ENCODE measurements around the gene ACSL1.
"Not testable (repeated sequence)": the region's sequence is repeated elsewhere in the genome, so short reads cannot be mapped to it uniquely, and the experiment has no call there.

Gene ACSL1

DNA sequence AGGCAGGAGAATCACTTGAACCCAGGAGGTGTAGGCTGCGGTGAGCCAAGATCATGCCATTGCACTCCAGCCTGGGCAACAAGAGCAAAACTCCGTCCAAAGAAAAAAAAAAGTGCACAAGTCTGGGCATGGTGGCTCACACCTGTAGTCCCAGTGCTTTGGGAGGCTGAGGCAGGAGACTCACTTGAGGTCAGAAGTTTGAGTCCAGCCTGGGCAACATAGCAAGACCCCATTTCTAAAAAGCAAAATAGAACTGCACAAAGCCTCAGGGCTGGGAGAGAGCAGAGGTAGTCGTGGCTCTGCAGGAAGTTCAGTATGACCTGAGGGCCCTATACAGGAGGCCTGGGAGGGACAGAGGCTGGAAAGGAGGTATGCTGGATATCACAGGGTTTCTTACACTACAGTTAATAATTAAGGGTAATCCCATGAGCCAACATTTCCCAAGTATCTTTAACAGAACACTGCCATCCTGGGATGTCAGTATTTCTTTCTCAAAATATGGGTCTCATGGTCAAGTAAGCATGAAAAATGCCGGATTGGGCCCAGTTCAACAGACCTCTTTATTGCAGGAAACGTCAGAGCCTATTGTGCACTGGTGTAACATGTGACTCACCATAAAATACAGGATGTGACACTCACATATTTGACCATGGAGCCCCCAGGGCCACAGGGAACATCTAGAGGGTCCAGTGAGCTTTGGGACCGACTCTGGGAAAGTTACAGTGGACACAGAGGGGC lies 37.8 kb downstream of the ACSL1 start:
- no peak for DNase-seq

DNA sequence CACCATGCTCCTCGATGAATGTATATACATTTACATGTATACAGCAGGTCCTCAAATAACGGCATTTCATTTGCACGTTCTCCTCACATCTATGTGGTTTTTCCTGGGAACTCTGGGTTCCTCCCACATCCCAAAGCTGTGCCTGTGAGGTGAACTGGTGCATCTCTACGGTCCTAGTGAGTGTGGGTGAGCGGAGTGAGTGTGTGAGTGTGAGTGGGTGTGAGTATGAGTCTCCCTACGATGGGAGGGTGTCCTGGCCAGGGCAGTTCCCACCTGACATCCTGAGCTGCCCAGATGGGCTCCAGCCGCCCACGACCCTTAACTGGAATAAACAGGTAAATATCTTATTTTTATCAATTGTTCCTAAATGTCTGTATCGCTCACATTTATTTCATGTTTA lies 40.0 kb downstream of the ACSL1 start:
- no peak for DNase-seq

DNA sequence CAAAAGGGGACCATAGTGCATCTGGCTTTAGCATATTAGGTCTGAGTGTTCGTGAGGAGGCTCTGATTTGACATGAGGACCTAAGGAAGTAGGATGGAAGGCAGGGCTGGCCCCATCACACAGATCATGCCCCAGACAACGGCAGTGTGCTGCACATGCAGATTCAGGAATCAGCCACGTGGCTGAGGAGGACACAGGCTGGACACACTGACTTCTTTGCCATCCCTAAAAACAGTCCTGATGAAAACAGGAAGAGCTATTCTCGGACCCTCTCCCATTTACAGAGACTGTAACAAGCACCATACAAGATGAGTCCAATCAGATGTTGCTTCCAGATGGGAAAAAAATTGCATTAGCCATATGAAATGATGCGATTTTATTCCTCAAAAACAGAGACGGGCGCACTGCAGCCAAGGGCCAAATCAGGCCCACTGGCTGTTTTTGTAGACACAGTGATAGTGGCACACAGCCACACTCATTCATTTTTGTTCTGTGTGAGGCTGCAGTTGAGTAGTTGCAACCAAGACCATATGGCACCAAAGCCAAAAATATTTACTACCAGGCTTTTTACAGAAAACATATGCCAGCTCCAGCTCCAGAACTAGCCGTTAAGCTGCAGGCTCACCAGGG lies 41.0 kb downstream of the ACSL1 start:
- no peak for DNase-seq

GRCh38 chr4:184782731-184783373 lies 42.9 kb downstream of the ACSL1 start:
- peak in 1 of 2 experiments; percentile 26 for DNase-seq

- not testable (repeated sequence) for DNase-seq
Measured at GRCh38 chr4:184779160-184779559, 46.6 kb downstream of the ACSL1 start.

DNA sequence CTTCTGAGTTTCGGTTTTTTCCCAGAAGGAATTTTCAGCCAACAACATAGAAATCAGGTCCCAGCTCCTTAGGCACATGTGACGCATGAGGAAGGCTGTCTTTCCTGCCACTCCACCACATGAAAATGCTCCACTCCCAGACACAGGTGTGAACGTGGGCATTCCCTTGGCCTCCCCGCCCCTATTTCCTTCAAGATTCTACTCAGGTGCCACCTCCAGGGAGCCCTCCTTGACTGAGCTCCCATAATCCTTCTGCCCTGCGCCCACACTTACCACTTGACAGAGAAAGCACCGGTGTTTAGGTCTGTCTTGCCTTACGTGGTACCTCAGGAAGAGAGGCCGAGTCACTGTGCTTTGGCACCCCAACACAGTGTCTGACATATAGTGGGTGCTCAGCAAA lies 47.4 kb downstream of the ACSL1 start:
- DNase-seq = no peak

DNA sequence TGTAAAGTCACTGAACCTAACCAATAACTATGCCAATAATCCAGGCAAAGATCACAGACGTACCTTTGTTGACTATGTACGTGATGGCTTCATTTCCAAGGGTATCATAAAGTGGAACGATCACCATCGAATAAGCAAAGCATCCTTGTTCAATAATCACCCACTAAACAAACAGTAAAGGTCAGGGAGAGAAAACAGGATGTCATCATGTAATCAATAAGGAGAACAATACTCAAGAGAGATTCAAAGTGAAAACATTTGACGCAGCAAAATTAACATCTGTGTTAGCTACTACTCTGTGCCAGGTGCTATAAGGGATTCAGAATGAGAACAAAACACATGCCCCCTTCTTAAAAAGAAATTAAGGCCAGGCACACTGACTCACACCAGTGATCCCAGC lies 48.9 kb downstream of the ACSL1 start:
- peak in 1 of 2 experiments; percentile 0 for DNase-seq

GRCh38 chr4:184775854-184776555 lies 49.8 kb downstream of the ACSL1 start:
- DNase-seq = no peak

GRCh38 chr4:184774152-184774551 lies 51.6 kb downstream of the ACSL1 start:
- no peak for DNase-seq

DNA sequence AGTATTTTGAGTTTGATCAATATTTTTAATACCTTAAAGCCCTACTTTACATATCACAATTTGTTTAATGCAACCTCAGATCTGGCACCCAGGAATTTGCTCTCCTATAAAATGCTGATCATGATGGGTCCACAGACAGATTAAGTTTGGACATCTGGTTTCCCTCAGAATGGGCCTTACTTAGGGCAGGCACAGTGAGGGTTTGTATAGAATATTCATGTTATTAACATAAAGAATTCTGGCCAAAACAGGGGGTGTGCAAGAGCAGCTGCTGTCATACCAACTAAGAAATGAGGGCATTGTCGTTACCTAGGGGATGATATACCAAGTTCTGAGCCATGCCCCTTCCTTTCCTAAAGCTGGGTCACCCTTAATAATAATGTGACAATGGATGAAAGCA lies 54.4 kb downstream of the ACSL1 start:
- DNase-seq = no peak

GRCh38 chr4:184769141-184769765 lies 56.5 kb downstream of the ACSL1 start:
- no peak for DNase-seq

DNA sequence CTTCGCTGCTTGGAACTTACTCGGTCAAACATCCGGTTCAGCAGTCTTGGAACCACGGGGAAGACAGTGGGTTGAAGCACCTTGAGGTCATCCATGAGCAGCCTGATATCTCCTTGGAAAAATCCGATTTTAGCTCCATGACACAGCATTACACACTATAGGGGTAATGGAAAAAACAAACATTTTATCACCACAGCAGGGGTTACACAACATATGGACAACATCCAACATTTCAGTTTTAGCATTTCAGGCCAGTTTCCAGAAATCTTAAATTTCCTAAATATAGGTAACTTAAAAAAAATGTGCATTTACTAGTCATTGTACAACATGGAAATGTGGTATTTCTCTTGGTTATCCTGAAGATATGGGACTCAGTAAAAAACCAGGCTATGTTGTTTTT lies 57.5 kb downstream of the ACSL1 start:
- DNase-seq = no peak

DNA sequence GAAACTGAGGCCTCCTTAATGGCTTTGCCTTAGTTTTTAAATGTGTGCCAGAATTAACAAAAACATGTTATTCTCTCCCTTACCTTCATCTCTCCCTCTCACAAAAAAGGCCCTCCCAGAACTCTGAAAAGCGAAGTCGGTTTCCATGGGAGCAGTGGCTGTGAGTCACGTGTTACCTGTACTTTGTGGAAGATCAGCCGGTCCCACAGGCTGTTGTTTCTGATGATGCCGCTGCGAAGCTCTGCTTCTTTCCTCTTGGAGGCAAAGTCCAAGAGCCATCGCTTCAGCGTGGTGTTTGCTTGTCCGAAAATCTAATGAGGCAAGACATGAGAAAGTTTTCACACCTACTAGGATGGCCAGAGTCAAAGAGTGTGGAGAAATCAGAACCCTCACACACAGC lies 59.3 kb downstream of the ACSL1 start:
- no peak for DNase-seq

DNA sequence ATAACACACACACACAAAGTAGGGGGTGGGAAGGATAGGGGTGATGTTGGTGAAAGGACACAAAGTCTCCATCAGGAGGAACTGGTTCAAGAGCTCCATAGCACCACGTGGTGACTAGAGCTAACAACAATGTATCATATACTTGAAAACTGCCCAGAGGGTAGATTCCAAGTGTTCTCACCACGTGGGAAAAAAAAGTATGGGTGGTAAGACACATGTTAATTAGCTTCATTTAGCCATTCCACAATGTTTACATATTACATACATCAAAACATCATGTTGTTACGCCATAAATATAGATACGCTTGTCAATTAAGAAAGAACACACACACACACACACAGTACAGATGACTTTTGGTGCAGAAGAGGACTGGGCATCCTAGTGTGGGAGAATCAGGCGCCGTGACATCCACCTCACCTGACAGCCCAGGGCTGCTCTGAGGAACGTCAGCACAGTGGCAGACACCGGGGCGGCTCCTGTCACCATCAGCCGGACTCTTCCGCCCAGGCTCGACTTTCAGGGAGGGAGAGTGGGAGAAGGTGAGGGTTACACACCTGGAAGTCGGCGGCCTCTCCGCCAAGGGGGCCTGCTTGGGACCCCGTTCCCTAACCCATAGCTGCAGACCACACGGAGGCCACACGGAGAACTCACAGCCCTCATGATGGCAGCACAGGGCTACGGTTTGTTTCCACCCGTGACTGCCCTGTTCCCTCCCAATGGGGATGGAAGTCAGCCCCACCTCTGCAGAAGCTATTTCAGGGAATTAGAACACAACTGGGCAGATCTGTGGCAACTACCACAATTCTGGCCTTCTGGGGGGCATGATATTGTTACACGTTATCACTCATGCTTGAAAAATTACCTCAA lies 60.1 kb downstream of the ACSL1 start:
- no peak for DNase-seq

DNA sequence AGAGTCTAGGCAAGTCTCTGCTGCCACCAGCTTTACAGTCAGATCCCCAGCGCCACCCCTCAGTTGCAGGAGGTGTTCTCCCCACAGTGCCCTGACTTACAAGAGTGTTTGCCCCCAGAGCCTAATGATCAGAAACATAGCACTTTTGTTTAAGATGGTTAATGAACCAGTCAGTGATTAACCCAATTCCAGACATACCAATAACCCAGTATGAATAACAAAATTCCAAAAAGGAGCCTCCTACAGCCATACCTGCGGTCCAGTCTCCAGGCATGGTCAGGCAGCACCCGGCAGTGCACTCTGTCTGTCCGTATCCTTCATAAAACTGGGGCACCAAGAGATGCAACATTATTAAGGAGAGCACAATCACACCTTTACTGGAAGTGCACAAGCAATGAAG lies 61.2 kb downstream of the ACSL1 start:
- no peak for DNase-seq

- no peak for DNase-seq
Measured at GRCh38 chr4:184763150-184763780, 62.5 kb downstream of the ACSL1 start.

- no peak for DNase-seq
Measured at GRCh38 chr4:184762100-184762499, 63.7 kb downstream of the ACSL1 start.

DNA sequence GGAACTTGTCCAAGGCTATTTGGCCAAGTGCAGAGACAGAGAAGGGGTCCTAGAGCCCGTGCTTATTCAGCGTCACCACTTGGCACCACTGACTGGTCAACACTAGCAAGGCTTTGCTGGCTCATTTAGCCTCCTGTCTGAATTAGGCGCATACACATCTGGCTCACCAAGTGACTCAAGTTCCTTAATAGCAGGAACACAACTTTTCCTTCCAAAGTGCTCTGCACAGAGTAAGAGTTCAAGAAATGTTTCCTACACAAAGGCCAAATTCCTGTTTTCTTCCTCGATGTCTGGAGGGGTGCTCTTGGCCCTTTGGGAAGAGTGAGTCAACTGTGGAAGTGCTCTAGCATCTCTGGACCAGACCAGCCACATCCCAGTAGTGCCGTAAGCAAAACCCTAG lies 65.1 kb downstream of the ACSL1 start:
- DNase-seq = no peak

GRCh38 chr4:184757810-184758209 lies 68.0 kb downstream of the ACSL1 start:
- no peak for DNase-seq

- no peak for DNase-seq
Measured at GRCh38 chr4:184756399-184756798, 69.4 kb downstream of the ACSL1 start.

GRCh38 chr4:184755278-184755677 lies 70.5 kb downstream of the ACSL1 start:
- no peak for DNase-seq

Data from NCI-H2081 (cell line).